Osteocyte (in vitro differentiated cells): ENCODE results near the gene RNF145. TPM values are rescaled to one million over a fixed set of nuclear protein-coding genes. Genes with fewer than 3 reads are reported as not detected.

Experiments
- DNase-seq: peaks from one replicate; pipeline ENCODE4 v3.0.0; 2021; ENCODE audit warnings: mixed read lengths; ENCODE audit not compliant: unreplicated experiment; ENCODE audit errors: extremely low spot score
- H3K27ac Mint-ChIP-seq: one replicate; pipeline ENCODE4 v1.8.0; 2021; ENCODE audit warnings: mild to moderate bottlenecking, mixed read lengths; ENCODE audit not compliant: unreplicated experiment
- H3K27me3 Mint-ChIP-seq: one replicate; pipeline ENCODE4 v1.8.0; 2021; ENCODE audit warnings: mixed read lengths; ENCODE audit not compliant: unreplicated experiment
- H3K36me3 Mint-ChIP-seq: one replicate; pipeline ENCODE4 v1.8.0; 2021; ENCODE audit warnings: mixed read lengths; ENCODE audit not compliant: unreplicated experiment
- H3K4me1 Mint-ChIP-seq: one replicate; pipeline ENCODE4 v1.8.0; 2021; ENCODE audit warnings: mixed read lengths; ENCODE audit not compliant: unreplicated experiment
- H3K4me3 Mint-ChIP-seq: one replicate; pipeline ENCODE4 v1.8.0; 2021; ENCODE audit warnings: mild to moderate bottlenecking, moderate library complexity, mixed read lengths; ENCODE audit not compliant: unreplicated experiment
- H3K9me3 Mint-ChIP-seq: one replicate; pipeline ENCODE4 v1.8.0; 2021; ENCODE audit warnings: mixed read lengths; ENCODE audit not compliant: unreplicated experiment
- total RNA-seq: library from RNA; stranded (reverse); gene quantifications from 2 replicates; pipeline ENCODE4 v1.2.1, GENCODE V29; 2021
- TF ChIP-seq, protein P1 (sequence below): fragments of 200-600 bp; sonication (generic); IDR thresholded peaks from 2 replicates; pipeline ENCODE4 v1.5.0; 2021; ENCODE audit warnings: antibody characterized with exemption, mild to moderate bottlenecking, moderate library complexity

RNF145 gene
- total RNA-seq, 1 donor from 2014 or later = 93.4 TPM

- H3K4me3 Mint-ChIP-seq = no peak overlapping the region
- TF ChIP-seq, protein P1, sequence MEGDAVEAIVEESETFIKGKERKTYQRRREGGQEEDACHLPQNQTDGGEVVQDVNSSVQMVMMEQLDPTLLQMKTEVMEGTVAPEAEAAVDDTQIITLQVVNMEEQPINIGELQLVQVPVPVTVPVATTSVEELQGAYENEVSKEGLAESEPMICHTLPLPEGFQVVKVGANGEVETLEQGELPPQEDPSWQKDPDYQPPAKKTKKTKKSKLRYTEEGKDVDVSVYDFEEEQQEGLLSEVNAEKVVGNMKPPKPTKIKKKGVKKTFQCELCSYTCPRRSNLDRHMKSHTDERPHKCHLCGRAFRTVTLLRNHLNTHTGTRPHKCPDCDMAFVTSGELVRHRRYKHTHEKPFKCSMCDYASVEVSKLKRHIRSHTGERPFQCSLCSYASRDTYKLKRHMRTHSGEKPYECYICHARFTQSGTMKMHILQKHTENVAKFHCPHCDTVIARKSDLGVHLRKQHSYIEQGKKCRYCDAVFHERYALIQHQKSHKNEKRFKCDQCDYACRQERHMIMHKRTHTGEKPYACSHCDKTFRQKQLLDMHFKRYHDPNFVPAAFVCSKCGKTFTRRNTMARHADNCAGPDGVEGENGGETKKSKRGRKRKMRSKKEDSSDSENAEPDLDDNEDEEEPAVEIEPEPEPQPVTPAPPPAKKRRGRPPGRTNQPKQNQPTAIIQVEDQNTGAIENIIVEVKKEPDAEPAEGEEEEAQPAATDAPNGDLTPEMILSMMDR = no peak
- H3K36me3 Mint-ChIP-seq = no peaks in the 10 kb centered on the region
- DNase-seq = no peak
- no peaks in the 10 kb centered on the region for H3K9me3 Mint-ChIP-seq
- H3K27ac Mint-ChIP-seq = no peak overlapping the region
- no peaks in the 10 kb centered on the region for H3K4me1 Mint-ChIP-seq
- H3K27me3 Mint-ChIP-seq = peaks cover 7% of the 10 kb centered on the region
These were observed 18.1 kb upstream of the RNF145 start for GRCh38 chr5:159227452-159227851.

DNA sequence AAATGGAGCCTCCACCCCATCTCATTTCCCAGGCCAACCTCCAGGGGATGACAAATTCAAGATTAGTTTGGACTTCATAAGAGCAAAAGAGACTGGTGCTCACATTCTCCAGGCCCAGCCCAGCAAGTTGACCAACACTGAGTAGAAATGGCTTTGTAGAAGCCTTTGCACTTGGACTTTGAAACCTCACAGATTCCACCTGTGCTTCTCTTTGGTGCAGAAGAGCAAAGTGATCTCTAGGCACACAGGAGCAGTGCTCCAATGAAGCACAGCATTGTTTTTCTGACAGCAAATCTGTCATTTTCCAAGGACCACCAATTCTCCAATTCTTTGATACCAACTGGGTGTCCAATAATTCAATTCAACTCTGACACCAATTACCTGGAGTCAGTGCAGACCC is 17.1 kb upstream of the RNF145 start:
- TF ChIP-seq, protein P1 = no peak
- H3K4me1 Mint-ChIP-seq = no peaks in the 10 kb centered on the region
- DNase-seq = no peak
- no peaks in the 10 kb centered on the region for H3K36me3 Mint-ChIP-seq
- H3K27ac Mint-ChIP-seq = no peak overlapping the region
- H3K4me3 Mint-ChIP-seq = no peak overlapping the region
- H3K9me3 Mint-ChIP-seq = no peaks in the 10 kb centered on the region
- peaks cover 7% of the 10 kb centered on the region for H3K27me3 Mint-ChIP-seq

- Mint-ChIP-seq H3K4me1 (no peaks in the 10 kb centered on the region), H3K27ac (no peak overlapping the region), H3K4me3 (no peak overlapping the region), H3K27me3 (no peaks in the 10 kb centered on the region), H3K9me3 (no peaks in the 10 kb centered on the region), H3K36me3 (no peaks in the 10 kb centered on the region)
- TF ChIP-seq, protein P1 = no peak
- DNase-seq = no peak
These were observed 15.1 kb upstream of the RNF145 start for GRCh38 chr5:159224471-159224870.

DNA sequence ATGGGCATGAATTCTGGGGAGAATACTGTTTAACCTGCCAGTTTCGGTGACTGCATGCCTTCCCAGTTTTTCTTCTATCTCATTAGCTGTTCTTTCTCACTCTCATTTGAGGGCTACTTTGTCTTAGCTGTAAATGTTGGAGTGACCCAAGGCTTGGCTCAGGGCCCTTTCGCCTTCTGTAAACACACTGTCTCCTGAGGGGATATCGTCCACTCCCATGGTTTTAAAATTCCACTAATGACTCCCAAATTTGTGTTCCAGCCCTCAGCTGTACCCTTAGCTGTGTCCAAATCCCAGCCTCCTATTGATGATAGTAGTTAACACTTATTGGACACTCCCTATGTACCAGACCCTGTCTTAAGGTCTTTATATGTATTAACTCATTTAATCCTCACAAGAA is 14.1 kb upstream of the RNF145 start:
- no peaks in the 10 kb centered on the region for H3K36me3 Mint-ChIP-seq
- H3K4me3 Mint-ChIP-seq = no peak overlapping the region
- TF ChIP-seq, protein P1 = no peak
- DNase-seq = no peak
- H3K27ac Mint-ChIP-seq = no peak overlapping the region
- no peaks in the 10 kb centered on the region for H3K27me3 Mint-ChIP-seq
- H3K9me3 Mint-ChIP-seq = no peaks in the 10 kb centered on the region
- peaks cover 4% of the 10 kb centered on the region for H3K4me1 Mint-ChIP-seq

DNA sequence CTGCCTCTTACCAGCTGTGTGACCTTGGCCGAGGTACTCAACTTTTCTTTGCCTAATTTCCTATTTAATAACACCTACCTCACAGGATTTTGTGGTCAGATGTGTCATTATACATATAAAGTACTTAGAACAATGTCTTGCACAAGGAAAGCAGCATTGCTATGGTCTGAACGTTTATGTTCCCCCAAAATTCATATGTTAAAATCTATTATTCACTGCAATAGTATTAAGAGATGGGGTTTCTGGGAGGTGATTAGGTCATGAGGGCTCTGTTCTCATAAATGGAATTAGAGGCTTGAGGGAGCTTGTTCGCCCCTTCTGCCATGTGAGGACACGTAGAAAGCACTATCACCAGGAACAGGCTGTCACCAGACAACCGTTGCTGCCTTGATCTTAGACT is 10.9 kb upstream of the RNF145 start:
- Mint-ChIP-seq H3K9me3 (no peaks in the 10 kb centered on the region), H3K4me1 (peaks cover 11% of the 10 kb centered on the region), H3K27me3 (no peaks in the 10 kb centered on the region), H3K36me3 (no peaks in the 10 kb centered on the region), H3K27ac (no peak overlapping the region), H3K4me3 (no peak overlapping the region)
- TF ChIP-seq, protein P1 = no peak
- DNase-seq = no peak
